GM23338 (cell line): Measurements from ENCODE around the gene HSD3B7. TPM values are rescaled to one million over a fixed set of nuclear protein-coding genes. Genes with fewer than 3 reads are reported as not detected.

Experiments
- ATAC-seq: fragments of 200-7000 bp; cut with Tn5 transposase; 3 replicates; pipeline ENCODE4 v1.9.1; 2020
- DNase-seq: peaks from one replicate; pipeline ENCODE4 v3.0.0-alpha.2; 2015; ENCODE audit warnings: low spot score
- H2AFZ ChIP-seq: fragments of 200-600 bp; sonication (generic); 2 replicates; pipeline ENCODE4 v1.8.0; 2016; ENCODE audit warnings: antibody characterized with exemption, mild to moderate bottlenecking, moderate library complexity
- H3F3A ChIP-seq: fragments of 200-600 bp; sonication (generic); replicated peaks from 2 replicates; pipeline ENCODE4 v1.8.0; 2017; ENCODE audit warnings: antibody characterized with exemption, mixed run types, low read depth
- H3K27ac ChIP-seq: fragments of 200-600 bp; sonication (generic); 2 replicates; pipeline ENCODE4 v1.6.1; 2016; ENCODE audit warnings: low read depth
- H3K27me3 ChIP-seq: fragments of 200-600 bp; sonication (generic); 2 replicates; pipeline ENCODE4 v1.8.0; 2016; ENCODE audit warnings: mild to moderate bottlenecking, mixed run types, moderate library complexity; ENCODE audit not compliant: insufficient read depth
- H3K36me3 ChIP-seq: fragments of 200-600 bp; sonication (generic); 2 replicates; pipeline ENCODE4 v1.8.0; 2016; ENCODE audit warnings: mild to moderate bottlenecking; ENCODE audit not compliant: insufficient read depth
- H3K4me1 ChIP-seq: fragments of 200-600 bp; sonication (generic); 2 replicates; pipeline ENCODE4 v1.8.0; 2016; ENCODE audit warnings: mild to moderate bottlenecking, moderate library complexity; ENCODE audit not compliant: insufficient read depth
- H3K4me2 ChIP-seq: fragments of 200-600 bp; sonication (generic); 2 replicates; pipeline ENCODE4 v1.7.1; 2017; ENCODE audit warnings: mixed run types
- H3K4me3 ChIP-seq: fragments of 200-600 bp; sonication (generic); 2 replicates; pipeline ENCODE4 v1.6.1; 2016; ENCODE audit warnings: mixed run types
- H3K79me2 ChIP-seq: fragments of 200-600 bp; sonication (generic); replicated peaks from 2 replicates; pipeline ENCODE4 v1.8.0; 2017; ENCODE audit warnings: mild to moderate bottlenecking; ENCODE audit not compliant: insufficient read depth
- H3K9me2 ChIP-seq: fragments of 200-600 bp; sonication (generic); 2 replicates; pipeline ENCODE4 v1.8.0; 2017; ENCODE audit not compliant: insufficient read depth
- H4K20me1 ChIP-seq: fragments of 200-600 bp; sonication (generic); replicated peaks from 2 replicates; pipeline ENCODE4 v1.8.0; 2017; ENCODE audit warnings: mild to moderate bottlenecking; ENCODE audit not compliant: insufficient read depth
- H3K27ac Mint-ChIP-seq: 2 replicates; pipeline ENCODE4 v1.8.0; 2020; ENCODE audit warnings: inconsistent platforms, mild to moderate bottlenecking, moderate library complexity, mixed read lengths
- H3K27me3 Mint-ChIP-seq: 3 replicates; pipeline ENCODE4 v1.8.0; 2022; ENCODE audit warnings: low read depth, mild to moderate bottlenecking, moderate library complexity, mixed read lengths, inconsistent platforms; ENCODE audit not compliant: insufficient read depth, poor library complexity
- H3K36me3 Mint-ChIP-seq: 3 replicates; pipeline ENCODE4 v1.8.0; 2021; ENCODE audit warnings: low read depth, mild to moderate bottlenecking, inconsistent platforms, moderate library complexity, mixed read lengths
- H3K4me1 Mint-ChIP-seq: 3 replicates; pipeline ENCODE4 v1.8.0; 2020; ENCODE audit warnings: mild to moderate bottlenecking, inconsistent platforms, mixed read lengths
- H3K4me3 Mint-ChIP-seq: 3 replicates; pipeline ENCODE4 v1.8.0; 2021; ENCODE audit warnings: moderate library complexity, mild to moderate bottlenecking, inconsistent platforms, mixed read lengths
- H3K9me3 Mint-ChIP-seq: 3 replicates; pipeline ENCODE4 v1.8.0; 2020; ENCODE audit warnings: moderate library complexity, mild to moderate bottlenecking, inconsistent platforms, mixed read lengths
- CREB1 ChIP-seq: fragments of 250-450 bp; sonication (Bioruptor Pico); IDR thresholded peaks from 2 replicates; pipeline ENCODE4 v1.5.0; 2020; ENCODE audit warnings: low read depth, mild to moderate bottlenecking, moderate library complexity
- CTCF ChIP-seq, 2 experiments: fragments of 200-600 bp in 1 of 2; sonication (generic) in 1 of 2; conservative IDR thresholded peaks; 2 replicates each; pipeline versions ENCODE4 v1.5.1 to v1.6.1; 2016 to 2017; ENCODE audit warnings: antibody characterized with exemption in 2 of 2, low read depth in 2 of 2, mild to moderate bottlenecking in 2 of 2, moderate library complexity in 1 of 2
- ETS1 ChIP-seq: IDR thresholded peaks from 2 replicates; pipeline ENCODE4 v1.6.1; 2016; ENCODE audit warnings: antibody characterized with exemption
- EZH2 ChIP-seq: fragments of 200-600 bp; sonication (generic); IDR thresholded peaks from one replicate; pipeline ENCODE4 v1.8.0; 2017; ENCODE audit warnings: antibody characterized with exemption, mild to moderate bottlenecking, low read depth; ENCODE audit not compliant: unreplicated experiment
- EZH2phosphoT487 ChIP-seq: fragments of 200-600 bp; sonication (generic); IDR thresholded peaks from one replicate; pipeline ENCODE4 v1.8.1; 2018; ENCODE audit warnings: antibody characterized with exemption; ENCODE audit not compliant: unreplicated experiment
- JUNB ChIP-seq: IDR thresholded peaks from one replicate; pipeline ENCODE4 v1.6.1; 2016; ENCODE audit warnings: antibody characterized with exemption; ENCODE audit not compliant: unreplicated experiment
- NANOG ChIP-seq: IDR thresholded peaks from 2 replicates; pipeline ENCODE4 v1.6.1; 2016; ENCODE audit warnings: antibody characterized with exemption, borderline replicate concordance
- STAT1 ChIP-seq: IDR thresholded peaks from one replicate; pipeline ENCODE4 v1.6.1; 2016; ENCODE audit warnings: antibody characterized with exemption; ENCODE audit not compliant: unreplicated experiment
- ZNF114 ChIP-seq: fragments of 250-450 bp; sonication (Bioruptor Pico); IDR thresholded peaks from 2 replicates; pipeline ENCODE4 v1.5.0; 2020; ENCODE audit warnings: mild to moderate bottlenecking, moderate library complexity
- ZNF331 ChIP-seq: fragments of 250-450 bp; sonication (Bioruptor Pico); IDR thresholded peaks from 2 replicates; pipeline ENCODE4 v1.5.0; 2020; ENCODE audit warnings: low read depth, mild to moderate bottlenecking, moderate library complexity
- ZNF462 ChIP-seq: fragments of 250-450 bp; sonication (Bioruptor Pico); IDR thresholded peaks from 2 replicates; pipeline ENCODE4 v1.5.0; 2020; ENCODE audit warnings: mild to moderate bottlenecking, moderate library complexity
- polyA plus RNA-seq: library from polyadenylated mRNA; unstranded; fragments of >200 nt; fragmentation: Nextera tagmentation; extraction: Ambion mirVana; gene quantifications from 2 replicates; pipeline ENCODE4 v1.2.1, GENCODE V29; 2016
- total RNA-seq: library from RNA; depleted of rRNA; stranded (reverse); fragments of >200 nt; shearing (Covaris generic); gene quantifications from 2 replicates; pipeline ENCODE4 v1.2.3, GENCODE V29; 2014

Gene HSD3B7
- total and polyA plus RNA-seq, 2 experiments from 2014 or later, result 4.3 to 12.2 TPM

- Mint-ChIP-seq H3K27ac (no peak overlapping the region), H3K36me3 (no peaks in the 10 kb centered on the region; the same call in 2 of the 3 replicates), H3K9me3 (no peaks in the 10 kb centered on the region; the same call in 2 of the 3 replicates), H3K27me3 (peaks cover 20% of the 10 kb centered on the region), H3K4me1 (peaks cover 15% of the 10 kb centered on the region), H3K4me3 (no peak overlapping the region; the same call in 2 of the 3 replicates)
- no peaks in the 10 kb centered on the region; the same call in 1 of the 2 replicates for H3K36me3 ChIP-seq
- no peaks in the 10 kb centered on the region for H3F3A ChIP-seq
- H3K27ac ChIP-seq, result no peak overlapping the region
- no peaks in the 10 kb centered on the region for H3K9me2 ChIP-seq
- 0 out of 2 replicates have a peak, but pooled peaks cover 5% of the 10 kb centered on the region for H4K20me1 ChIP-seq
- H3K4me1 ChIP-seq, result no peaks in the 10 kb centered on the region; the same call in 1 of the 2 replicates
- TF ChIP-seq ZNF331, result no peak
- TF ChIP-seq ETS1, result no peak
- TF ChIP-seq NANOG, result no peak
- no peak for TF ChIP-seq CTCF (conservative IDR thresholded peaks at IDR 0.05; ENCODE audit: low read depth in 2 of 2)
- no peak for TF ChIP-seq EZH2phosphoT487
- TF ChIP-seq ZNF114, result no peak
- no peak for TF ChIP-seq EZH2
- no peak for TF ChIP-seq CREB1 (CRISPR knock-in tag)
- TF ChIP-seq JUNB, result no peak
- no peak for TF ChIP-seq STAT1
- no peak overlapping the region for H3K4me3 ChIP-seq
- H3K27me3 ChIP-seq, result no peaks in the 10 kb centered on the region
- peaks cover 14% of the 10 kb centered on the region for H3K79me2 ChIP-seq
- no peak for ATAC-seq
- DNase-seq, result no peak
- no peak overlapping the region for H2AFZ ChIP-seq
- H3K4me2 ChIP-seq, result no peak overlapping the region
These were observed 21.0 kb downstream of the HSD3B7 start for GRCh38 chr16:31006086-31006385.

- Mint-ChIP-seq H3K27me3 (peaks cover 23% of the 10 kb centered on the region), H3K4me3 (no peak overlapping the region; the same call in 2 of the 3 replicates), H3K36me3 (no peaks in the 10 kb centered on the region; the same call in 2 of the 3 replicates), H3K9me3 (no peaks in the 10 kb centered on the region; the same call in 2 of the 3 replicates), H3K4me1 (peaks cover 20% of the 10 kb centered on the region), H3K27ac (no peak overlapping the region)
- Histone ChIP-seq H3K36me3 (no peaks in the 10 kb centered on the region; the same call in 1 of the 2 replicates), H4K20me1 (0 out of 2 replicates have a peak, but pooled peaks cover 5% of the 10 kb centered on the region), H3K27me3 (no peaks in the 10 kb centered on the region), H3K9me2 (no peaks in the 10 kb centered on the region), H2AFZ (no peak overlapping the region), H3K4me2 (no peak overlapping the region), H3F3A (no peaks in the 10 kb centered on the region), H3K79me2 (peaks cover 14% of the 10 kb centered on the region), H3K4me3 (no peak overlapping the region), H3K4me1 (no peaks in the 10 kb centered on the region; the same call in 1 of the 2 replicates), H3K27ac (no peak overlapping the region)
- ATAC-seq (no peak), DNase-seq (no peak)
- no peak for TF ChIP-seq STAT1
- no peak for TF ChIP-seq ZNF462 (CRISPR knock-in tag)
- TF ChIP-seq EZH2phosphoT487, result no peak
These were observed 21.6 kb downstream of the HSD3B7 start for GRCh38 chr16:31006589-31006988.
